ENCODE measurements around the gene OCA2. TPM values are rescaled to one million over a fixed set of nuclear protein-coding genes. Genes with fewer than 3 reads are reported as not detected.

OCA2 gene
- polyA plus RNA-seq, 1 experiment: not detected

DNA sequence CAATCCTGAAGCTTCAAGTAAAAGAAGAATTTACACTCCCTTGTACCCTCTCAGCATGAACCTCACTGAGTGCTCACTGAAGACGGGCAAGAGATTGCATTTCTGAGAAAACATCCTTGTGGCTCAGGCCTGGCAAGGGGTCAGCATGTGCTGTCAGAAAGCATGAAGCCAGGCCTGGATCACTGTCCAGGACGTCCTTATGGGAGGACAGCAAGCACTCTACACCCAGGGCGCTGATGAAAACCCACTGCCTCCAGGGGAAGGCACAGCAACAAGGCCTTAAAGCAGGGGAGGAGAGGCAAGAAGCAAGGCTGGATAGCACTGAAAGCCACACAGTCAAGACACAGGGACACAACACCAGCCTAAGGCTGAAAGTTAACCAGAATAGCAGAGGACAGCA lies 315.4 kb downstream of the OCA2 start:
- CTCF ChIA-PET: no interaction called here
- TF ChIP-seq, protein P1, sequence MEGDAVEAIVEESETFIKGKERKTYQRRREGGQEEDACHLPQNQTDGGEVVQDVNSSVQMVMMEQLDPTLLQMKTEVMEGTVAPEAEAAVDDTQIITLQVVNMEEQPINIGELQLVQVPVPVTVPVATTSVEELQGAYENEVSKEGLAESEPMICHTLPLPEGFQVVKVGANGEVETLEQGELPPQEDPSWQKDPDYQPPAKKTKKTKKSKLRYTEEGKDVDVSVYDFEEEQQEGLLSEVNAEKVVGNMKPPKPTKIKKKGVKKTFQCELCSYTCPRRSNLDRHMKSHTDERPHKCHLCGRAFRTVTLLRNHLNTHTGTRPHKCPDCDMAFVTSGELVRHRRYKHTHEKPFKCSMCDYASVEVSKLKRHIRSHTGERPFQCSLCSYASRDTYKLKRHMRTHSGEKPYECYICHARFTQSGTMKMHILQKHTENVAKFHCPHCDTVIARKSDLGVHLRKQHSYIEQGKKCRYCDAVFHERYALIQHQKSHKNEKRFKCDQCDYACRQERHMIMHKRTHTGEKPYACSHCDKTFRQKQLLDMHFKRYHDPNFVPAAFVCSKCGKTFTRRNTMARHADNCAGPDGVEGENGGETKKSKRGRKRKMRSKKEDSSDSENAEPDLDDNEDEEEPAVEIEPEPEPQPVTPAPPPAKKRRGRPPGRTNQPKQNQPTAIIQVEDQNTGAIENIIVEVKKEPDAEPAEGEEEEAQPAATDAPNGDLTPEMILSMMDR (IDR thresholded peaks at IDR 0.05; ENCODE audit: low read depth, low read length): no peak
- POLR2A ChIA-PET: no interaction called here

DNA sequence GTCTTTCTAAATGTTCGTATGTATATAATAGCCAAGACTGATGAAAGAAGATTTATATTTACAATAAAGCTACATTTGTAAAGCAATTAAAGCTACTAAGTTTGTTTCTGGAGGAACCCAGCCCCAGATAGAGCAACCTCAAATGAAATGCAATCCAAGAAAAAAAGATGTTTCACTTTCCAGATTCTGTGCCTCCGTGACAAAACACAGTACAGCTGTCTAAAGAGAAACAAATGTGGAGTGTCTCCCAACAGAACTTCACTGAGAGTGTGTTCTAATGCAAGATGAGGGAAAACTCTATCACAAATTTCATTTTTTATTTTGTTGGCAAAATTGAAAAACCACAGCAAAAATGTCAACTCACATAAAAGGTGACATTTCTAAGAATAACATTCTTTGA lies 317.0 kb downstream of the OCA2 start:
- Histone ChIP-seq H3K27ac (ENCODE audit: low read depth, low read length) (no peak overlapping the region), H3K4me3 (ENCODE audit: low read depth, low read length) (no peak overlapping the region), H3K27me3 (ENCODE audit: control insufficient read depth, insufficient read depth, low read length) (no peaks in the 10 kb centered on the region), H3K9me3 (ENCODE audit: control insufficient read depth, insufficient read depth, low read length) (no peaks in the 10 kb centered on the region)
- ChIA-PET POLR2A (no interaction called here), CTCF (no interaction called here)
- DNase-seq (ENCODE audit: low read depth, low spot score): no peak
- TF ChIP-seq, protein P1 (IDR thresholded peaks at IDR 0.05; ENCODE audit: low read depth, low read length): no peak

More for the DNA sequence above, 315.4 kb downstream of the OCA2 start:
- DNase-seq (ENCODE audit: low read depth, low spot score): no peak
- Histone ChIP-seq H3K4me3 (ENCODE audit: low read depth, low read length) (no peak overlapping the region), H3K9me3 (ENCODE audit: control insufficient read depth, insufficient read depth, low read length) (no peaks in the 10 kb centered on the region), H3K27ac (ENCODE audit: low read depth, low read length) (no peak overlapping the region), H3K27me3 (ENCODE audit: control insufficient read depth, insufficient read depth, low read length) (no peaks in the 10 kb centered on the region)

DNA sequence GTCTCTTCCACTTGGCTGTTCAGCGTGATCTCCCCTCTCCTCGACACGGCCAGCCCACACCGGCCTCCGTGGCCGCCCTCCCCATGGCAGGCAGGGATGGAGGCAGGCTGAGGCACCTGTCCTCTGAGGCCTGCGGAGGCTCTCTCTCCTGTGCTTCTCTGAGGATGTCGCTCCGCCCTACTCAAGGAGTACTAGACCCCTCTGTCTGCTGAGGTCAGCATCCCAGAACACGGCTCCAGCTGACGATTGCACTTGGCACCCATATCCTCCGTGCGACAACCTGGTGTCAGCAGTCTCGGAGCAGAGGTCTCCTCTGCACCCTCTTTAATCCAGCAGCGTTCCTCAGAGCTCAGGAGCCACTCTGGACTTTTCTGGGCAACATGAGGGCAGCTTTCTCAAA lies 322.6 kb downstream of the OCA2 start:
- TF ChIP-seq, protein P1 (IDR thresholded peaks at IDR 0.05; ENCODE audit: low read depth, low read length): no peak
- Histone ChIP-seq H3K27ac (ENCODE audit: low read depth, low read length) (no peak overlapping the region), H3K4me3 (ENCODE audit: low read depth, low read length) (no peak overlapping the region), H3K27me3 (ENCODE audit: control insufficient read depth, insufficient read depth, low read length) (no peaks in the 10 kb centered on the region), H3K9me3 (ENCODE audit: control insufficient read depth, insufficient read depth, low read length) (peaks cover 24% of the 10 kb centered on the region)
- DNase-seq (ENCODE audit: low read depth, low spot score): no peak
- CTCF ChIA-PET: no interaction called here
- POLR2A ChIA-PET: no interaction called here

DNA sequence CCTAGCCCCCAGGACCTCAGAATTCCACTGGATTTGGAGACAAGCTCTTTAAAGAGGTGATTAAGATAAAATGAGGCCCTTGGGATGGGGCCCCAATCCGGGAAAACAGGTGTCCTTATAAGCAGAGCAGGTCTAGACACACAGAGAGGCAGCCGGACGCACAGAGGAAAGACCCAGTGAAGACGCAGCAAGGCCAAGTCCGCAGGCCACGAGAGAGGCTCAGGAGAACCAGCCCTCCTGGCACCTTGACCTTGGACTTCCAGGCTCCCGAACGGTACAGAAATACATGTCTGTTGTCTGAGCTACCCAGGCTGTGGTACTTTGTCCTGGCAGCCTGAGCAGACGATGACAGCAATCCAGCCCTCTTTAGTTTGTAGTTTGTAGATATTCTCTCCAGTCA lies 324.5 kb downstream of the OCA2 start:
- Histone ChIP-seq H3K9me3 (ENCODE audit: control insufficient read depth, insufficient read depth, low read length) (peaks cover 38% of the 10 kb centered on the region), H3K4me3 (ENCODE audit: low read depth, low read length) (no peak overlapping the region), H3K27me3 (ENCODE audit: control insufficient read depth, insufficient read depth, low read length) (no peaks in the 10 kb centered on the region), H3K27ac (ENCODE audit: low read depth, low read length) (no peak overlapping the region)
- ChIA-PET POLR2A (no interaction called here), CTCF (no interaction called here)
- no peak for DNase-seq (ENCODE audit: low read depth, low spot score)
- TF ChIP-seq, protein P1 (IDR thresholded peaks at IDR 0.05; ENCODE audit: low read depth, low read length): no peak

DNA sequence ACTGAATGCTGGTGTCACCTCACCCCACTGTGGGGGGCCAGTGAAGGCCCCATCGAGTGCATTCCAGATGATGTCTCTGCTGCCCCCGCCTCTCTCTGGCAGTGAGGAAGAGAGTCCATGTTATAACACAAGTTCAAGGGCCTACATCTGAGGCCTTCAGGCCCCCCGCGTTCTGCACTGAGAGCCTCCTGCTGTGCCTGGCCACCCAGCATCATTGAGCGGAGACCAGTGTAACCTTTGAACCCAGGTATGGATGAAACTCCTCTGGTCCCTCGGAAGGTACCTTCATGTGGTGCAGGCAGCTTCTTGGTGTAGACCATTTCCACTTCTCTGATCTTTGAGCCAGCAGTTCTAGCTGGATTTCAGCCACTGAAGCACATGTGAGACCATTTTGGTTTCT lies 324.9 kb downstream of the OCA2 start:
- Histone ChIP-seq H3K9me3 (ENCODE audit: control insufficient read depth, insufficient read depth, low read length) (peaks cover 40% of the 10 kb centered on the region), H3K4me3 (ENCODE audit: low read depth, low read length) (no peak overlapping the region), H3K27me3 (ENCODE audit: control insufficient read depth, insufficient read depth, low read length) (no peaks in the 10 kb centered on the region), H3K27ac (ENCODE audit: low read depth, low read length) (no peak overlapping the region)
- POLR2A ChIA-PET: no interaction called here
- CTCF ChIA-PET: no interaction called here
- DNase-seq (ENCODE audit: low read depth, low spot score): no peak
- TF ChIP-seq, protein P1 (IDR thresholded peaks at IDR 0.05; ENCODE audit: low read depth, low read length): no peak
